KMS-11 (cell line): ENCODE results near the gene ZNF750.
A peak's percentile ranks its signal among the peaks of the same experiment; 100 is the strongest.

Source experiments
- H2AFZ ChIP-seq: fragments of 200-600 bp; sonication (generic); 2 replicates; pipeline ENCODE4 v1.6.1; 2016; ENCODE audit warnings: antibody characterized with exemption, mixed run types, low read depth
- H3K27ac ChIP-seq: fragments of 200-600 bp; sonication (generic); 2 replicates; pipeline ENCODE4 v1.6.1; 2016; ENCODE audit warnings: mild to moderate bottlenecking, mixed run types
- H3K27me3 ChIP-seq: fragments of 200-600 bp; sonication (generic); 2 replicates; pipeline ENCODE4 v1.6.1; 2017; ENCODE audit warnings: mild to moderate bottlenecking, low read depth, mixed run types, moderate library complexity; ENCODE audit not compliant: insufficient read depth
- H3K36me3 ChIP-seq: fragments of 200-600 bp; sonication (generic); 2 replicates; pipeline ENCODE4 v1.6.1; 2017; ENCODE audit warnings: mild to moderate bottlenecking, mixed run types; ENCODE audit not compliant: insufficient read depth
- H3K4me1 ChIP-seq: fragments of 200-600 bp; sonication (generic); 2 replicates; pipeline ENCODE4 v1.6.1; 2016; ENCODE audit warnings: mild to moderate bottlenecking, low read depth, mixed run types; ENCODE audit not compliant: poor library complexity, severe bottlenecking
- H3K4me2 ChIP-seq: fragments of 200-600 bp; sonication (generic); 2 replicates; pipeline ENCODE4 v1.7.0; 2016; ENCODE audit warnings: mild to moderate bottlenecking, mixed run types
- H3K4me3 ChIP-seq: fragments of 200-600 bp; sonication (generic); IDR thresholded peaks from 2 replicates; pipeline ENCODE4 v1.6.1; 2017; ENCODE audit warnings: low read depth, low read length, mixed read lengths; ENCODE audit not compliant: insufficient read depth
- H3K79me2 ChIP-seq: fragments of 200-600 bp; sonication (generic); 2 replicates; pipeline ENCODE4 v1.6.1; 2016; ENCODE audit warnings: low read depth, mixed run types; ENCODE audit not compliant: insufficient read depth
- H3K9ac ChIP-seq: fragments of 200-600 bp; sonication (generic); 2 replicates; pipeline ENCODE4 v1.6.1; 2016; ENCODE audit warnings: mild to moderate bottlenecking, mixed run types
- H4K20me1 ChIP-seq: fragments of 200-600 bp; sonication (generic); 2 replicates; pipeline ENCODE4 v1.6.1; 2016; ENCODE audit warnings: mild to moderate bottlenecking, mixed run types; ENCODE audit not compliant: insufficient read depth
- TF ChIP-seq, protein P1 (sequence below): fragments of 200-600 bp; sonication (generic); conservative IDR thresholded peaks from 2 replicates; pipeline ENCODE4 v1.6.1; 2017; ENCODE audit warnings: low read depth, mild to moderate bottlenecking, antibody characterized with exemption, low read length, moderate library complexity, mixed read lengths

The ZNF750 gene

DNA sequence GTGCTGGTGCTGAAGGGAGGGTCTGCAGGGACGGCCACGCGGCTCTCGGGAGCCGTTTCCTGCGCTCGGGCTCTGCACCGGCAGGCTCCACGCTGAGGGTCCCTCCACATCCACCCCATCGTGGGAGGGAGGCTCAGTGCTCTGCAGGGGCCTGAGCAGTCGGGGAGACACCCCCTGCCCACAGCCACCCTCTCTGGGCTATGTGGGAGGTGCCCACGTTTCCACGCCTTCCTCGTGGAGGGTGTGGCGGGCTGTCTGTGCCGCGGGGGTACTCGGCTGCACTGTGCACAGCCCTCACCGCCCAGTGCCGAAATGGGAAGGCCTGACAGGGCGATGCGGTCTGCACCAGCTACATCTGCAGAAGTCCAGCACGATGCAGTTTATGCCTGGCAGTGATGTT, 25.5 kb upstream of the ZNF750 start:
- no peak overlapping the region for H3K4me3 ChIP-seq
- H3K4me1 ChIP-seq = peaks cover 71% of the 10 kb centered on the region
- H3K27ac ChIP-seq = peak overlapping the region; percentile 97
- H3K4me2 ChIP-seq = peak overlapping the region; percentile 99
- no peaks in the 10 kb centered on the region for H3K27me3 ChIP-seq
- TF ChIP-seq, protein P1, sequence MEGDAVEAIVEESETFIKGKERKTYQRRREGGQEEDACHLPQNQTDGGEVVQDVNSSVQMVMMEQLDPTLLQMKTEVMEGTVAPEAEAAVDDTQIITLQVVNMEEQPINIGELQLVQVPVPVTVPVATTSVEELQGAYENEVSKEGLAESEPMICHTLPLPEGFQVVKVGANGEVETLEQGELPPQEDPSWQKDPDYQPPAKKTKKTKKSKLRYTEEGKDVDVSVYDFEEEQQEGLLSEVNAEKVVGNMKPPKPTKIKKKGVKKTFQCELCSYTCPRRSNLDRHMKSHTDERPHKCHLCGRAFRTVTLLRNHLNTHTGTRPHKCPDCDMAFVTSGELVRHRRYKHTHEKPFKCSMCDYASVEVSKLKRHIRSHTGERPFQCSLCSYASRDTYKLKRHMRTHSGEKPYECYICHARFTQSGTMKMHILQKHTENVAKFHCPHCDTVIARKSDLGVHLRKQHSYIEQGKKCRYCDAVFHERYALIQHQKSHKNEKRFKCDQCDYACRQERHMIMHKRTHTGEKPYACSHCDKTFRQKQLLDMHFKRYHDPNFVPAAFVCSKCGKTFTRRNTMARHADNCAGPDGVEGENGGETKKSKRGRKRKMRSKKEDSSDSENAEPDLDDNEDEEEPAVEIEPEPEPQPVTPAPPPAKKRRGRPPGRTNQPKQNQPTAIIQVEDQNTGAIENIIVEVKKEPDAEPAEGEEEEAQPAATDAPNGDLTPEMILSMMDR = no peak
- H2AFZ ChIP-seq = no peak overlapping the region
- no peaks in the 10 kb centered on the region for H4K20me1 ChIP-seq
- no peaks in the 10 kb centered on the region; the same call in 1 of the 2 replicates for H3K36me3 ChIP-seq
- H3K9ac ChIP-seq = peak overlapping the region; percentile 72; the same call in 1 of the 2 replicates
- peaks cover 15% of the 10 kb centered on the region; the same call in 1 of the 2 replicates for H3K79me2 ChIP-seq

DNA sequence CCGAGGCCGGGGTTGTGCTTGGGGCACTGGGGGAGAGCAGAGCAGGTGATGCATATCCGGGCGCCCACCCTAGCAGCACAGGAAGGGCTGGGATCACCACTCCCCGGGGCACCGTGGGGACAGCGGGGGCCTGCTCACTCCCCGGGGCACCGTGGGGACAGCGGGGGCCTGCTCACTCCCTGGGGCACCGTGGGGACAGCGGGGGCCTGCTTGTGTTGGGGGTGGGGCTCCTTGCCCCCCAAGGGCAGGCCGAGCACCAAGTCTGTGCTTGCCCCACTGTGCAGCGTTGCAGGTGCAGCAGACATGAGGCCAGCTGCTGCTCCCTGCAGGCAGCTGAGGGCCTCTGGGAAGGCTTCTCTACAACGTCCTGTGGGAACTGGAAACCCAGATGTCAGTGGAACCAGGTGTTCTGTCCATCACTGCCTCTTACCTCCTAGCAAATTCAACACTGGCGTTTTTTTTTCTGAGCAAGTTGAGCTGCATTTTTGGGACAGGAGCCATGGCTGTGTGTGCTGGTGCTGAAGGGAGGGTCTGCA, 25.0 kb upstream of the ZNF750 start:
- H3K27ac ChIP-seq = peak overlapping the region; percentile 97
- no peaks in the 10 kb centered on the region for H3K27me3 ChIP-seq
- 0 out of 2 replicates have a peak overlapping the region, but pooled peaks have one; percentile 2 for H2AFZ ChIP-seq
- H3K9ac ChIP-seq = peak overlapping the region; percentile 72
- no peak overlapping the region for H3K4me3 ChIP-seq
- no peaks in the 10 kb centered on the region for H4K20me1 ChIP-seq
- TF ChIP-seq, protein P1 = no peak
- H3K36me3 ChIP-seq = no peaks in the 10 kb centered on the region; the same call in 1 of the 2 replicates
- H3K79me2 ChIP-seq = peaks cover 15% of the 10 kb centered on the region; the same call in 1 of the 2 replicates
- H3K4me2 ChIP-seq = peak overlapping the region; percentile 99
- peaks cover 71% of the 10 kb centered on the region for H3K4me1 ChIP-seq

DNA sequence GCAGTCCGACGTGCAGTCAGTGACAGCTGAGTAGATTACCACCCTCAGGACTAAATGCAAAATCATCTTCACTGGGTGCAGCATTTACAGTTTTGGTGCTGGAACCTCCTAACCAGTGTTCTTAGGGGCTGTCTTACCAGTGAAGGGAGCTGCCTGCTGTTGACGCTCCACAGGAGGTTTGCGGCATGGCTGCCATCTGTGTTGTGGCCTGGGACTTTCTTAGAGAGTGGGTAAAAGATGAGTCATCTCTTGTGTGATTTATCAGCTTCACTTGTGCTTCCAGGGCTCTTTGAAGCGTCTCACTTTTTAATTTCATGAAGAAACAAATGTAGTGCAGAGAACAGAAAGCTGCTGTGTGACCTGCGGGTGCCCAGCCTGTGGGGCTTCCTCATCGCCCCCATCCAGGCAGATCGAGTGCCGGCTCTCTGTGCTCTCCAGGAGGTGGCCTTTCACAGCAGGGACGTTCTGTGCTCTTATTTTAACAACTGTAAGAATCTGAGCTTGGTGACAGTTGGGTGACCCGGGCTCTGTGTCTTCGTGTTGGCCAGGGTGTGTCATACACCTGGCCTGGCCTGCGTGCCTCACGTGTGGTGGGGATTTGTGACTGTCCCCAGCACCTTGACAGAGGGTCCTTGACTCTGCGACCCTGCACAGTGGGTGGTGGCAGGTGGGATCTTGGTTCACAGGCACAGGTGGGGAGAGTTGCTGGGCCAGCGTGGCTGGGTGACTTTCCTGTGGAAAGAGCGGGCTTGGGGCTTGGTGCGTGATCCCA, 24.3 kb upstream of the ZNF750 start:
- Histone ChIP-seq H3K9ac (peak overlapping the region; percentile 72), H3K27ac (peak overlapping the region; percentile 97), H2AFZ (peak overlapping the region; percentile 7; the same call in 1 of the 2 replicates), H3K4me3 (no peak overlapping the region), H3K79me2 (peaks cover 12% of the 10 kb centered on the region; the same call in 1 of the 2 replicates), H3K27me3 (no peaks in the 10 kb centered on the region), H3K36me3 (no peaks in the 10 kb centered on the region), H3K4me1 (peaks cover 76% of the 10 kb centered on the region), H4K20me1 (no peaks in the 10 kb centered on the region), H3K4me2 (peak overlapping the region; percentile 99)
- TF ChIP-seq, protein P1 = no peak

DNA sequence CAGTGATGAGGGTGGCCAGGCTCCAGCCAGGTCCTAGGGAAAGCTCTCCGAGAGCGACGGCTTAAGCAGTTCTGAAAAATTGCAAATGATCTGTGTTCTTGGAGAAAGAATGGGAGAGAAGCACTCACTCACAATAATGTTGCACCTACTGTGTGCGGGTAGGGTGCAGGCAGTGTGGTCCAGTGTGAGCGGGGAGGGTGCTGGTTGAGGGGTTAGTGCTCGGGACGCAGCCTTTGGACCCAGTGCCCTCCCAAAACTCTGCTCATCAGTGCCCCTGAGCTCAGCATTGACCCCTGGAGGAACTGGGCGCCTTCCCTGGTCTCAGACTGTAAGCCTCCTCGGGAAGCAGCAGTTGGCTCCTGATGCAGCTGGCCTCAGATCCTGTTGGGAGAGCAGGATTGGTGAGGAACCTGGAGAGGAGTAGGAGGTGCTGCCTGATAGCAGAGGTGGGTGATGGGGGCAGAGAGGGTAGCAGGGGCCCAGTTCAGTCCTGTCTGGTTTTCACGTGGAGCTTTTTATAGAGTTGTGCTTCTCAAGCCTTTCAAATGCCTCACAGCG, 23.6 kb upstream of the ZNF750 start:
- Histone ChIP-seq H3K4me1 (peaks cover 76% of the 10 kb centered on the region), H2AFZ (peak overlapping the region; percentile 7; the same call in 1 of the 2 replicates), H3K4me3 (no peak overlapping the region), H3K27me3 (no peaks in the 10 kb centered on the region), H3K36me3 (no peaks in the 10 kb centered on the region), H4K20me1 (no peaks in the 10 kb centered on the region), H3K79me2 (peaks cover 11% of the 10 kb centered on the region; the same call in 1 of the 2 replicates), H3K4me2 (peak overlapping the region; percentile 94), H3K27ac (peak overlapping the region; percentile 97), H3K9ac (peak overlapping the region; percentile 72; the same call in 1 of the 2 replicates)
- TF ChIP-seq, protein P1 = no peak; the same call in 1 of the 2 replicates
